GM21515 (cell line): Measurements from ENCODE around the gene USP34.
"Not testable (repeated sequence)": the region's sequence is repeated elsewhere in the genome, so short reads cannot be mapped to it uniquely, and the experiment has no call there.

Experiments
- ATAC-seq: cut with Tn5 transposase; IDR thresholded peaks from one replicate; pipeline ENCODE4 v1.9.1; 2021; ENCODE audit not compliant: unreplicated experiment

USP34 gene

GRCh38 chr2:61461404-61461803, 9.5 kb downstream of the USP34 start:
- no peak for ATAC-seq

DNA sequence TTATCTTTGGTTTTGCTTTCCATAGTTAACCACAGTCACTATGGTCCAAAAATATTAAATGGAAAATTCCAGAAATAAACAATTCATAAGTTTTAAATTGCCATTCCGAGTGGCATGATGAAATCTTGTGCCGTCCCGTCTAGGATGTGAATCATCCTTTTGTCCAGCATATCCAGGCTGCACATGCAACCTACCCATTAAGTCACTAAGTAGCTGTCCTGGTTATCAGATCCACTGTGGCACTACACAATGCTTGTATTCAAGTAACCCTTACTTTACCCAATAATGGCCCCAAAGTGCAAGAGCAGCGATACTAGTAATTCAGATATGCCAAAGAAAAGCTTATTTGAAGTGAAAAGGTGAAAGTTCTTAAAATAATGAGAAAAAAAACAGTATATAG, 10.7 kb downstream of the USP34 start:
- no peak for ATAC-seq

DNA sequence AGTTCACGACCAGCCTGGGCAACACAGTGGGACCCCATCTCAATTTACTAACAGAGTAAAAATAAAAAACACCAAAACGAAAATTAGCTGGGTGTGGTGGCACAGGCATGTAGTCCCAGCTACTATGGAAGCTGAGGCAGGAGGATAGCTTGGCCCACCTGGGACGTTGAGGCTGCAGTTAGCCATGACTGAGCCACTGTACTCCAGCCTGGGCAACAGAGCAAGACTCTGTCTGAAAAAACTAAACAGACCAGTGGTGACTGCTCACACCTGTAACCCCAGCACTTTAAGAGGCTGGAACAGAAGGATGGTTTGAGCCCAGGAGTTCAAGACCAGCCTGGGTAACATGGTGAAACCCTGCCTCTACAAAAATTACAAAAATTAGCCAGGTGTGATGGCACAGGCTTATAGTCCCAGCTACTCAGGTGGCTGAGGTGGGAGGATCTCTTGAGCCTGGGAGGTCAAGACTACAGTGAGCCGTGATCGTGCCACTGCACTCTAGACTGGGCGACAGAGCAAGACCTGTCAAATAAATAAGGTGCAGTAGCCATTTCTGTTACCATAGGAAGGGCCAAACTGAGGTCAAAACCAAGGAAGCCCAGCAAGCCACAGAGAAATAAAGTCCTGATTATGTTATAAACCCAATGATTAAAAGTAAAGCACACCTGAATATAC, 14.0 kb downstream of the USP34 start:
- ATAC-seq, result no peak

DNA sequence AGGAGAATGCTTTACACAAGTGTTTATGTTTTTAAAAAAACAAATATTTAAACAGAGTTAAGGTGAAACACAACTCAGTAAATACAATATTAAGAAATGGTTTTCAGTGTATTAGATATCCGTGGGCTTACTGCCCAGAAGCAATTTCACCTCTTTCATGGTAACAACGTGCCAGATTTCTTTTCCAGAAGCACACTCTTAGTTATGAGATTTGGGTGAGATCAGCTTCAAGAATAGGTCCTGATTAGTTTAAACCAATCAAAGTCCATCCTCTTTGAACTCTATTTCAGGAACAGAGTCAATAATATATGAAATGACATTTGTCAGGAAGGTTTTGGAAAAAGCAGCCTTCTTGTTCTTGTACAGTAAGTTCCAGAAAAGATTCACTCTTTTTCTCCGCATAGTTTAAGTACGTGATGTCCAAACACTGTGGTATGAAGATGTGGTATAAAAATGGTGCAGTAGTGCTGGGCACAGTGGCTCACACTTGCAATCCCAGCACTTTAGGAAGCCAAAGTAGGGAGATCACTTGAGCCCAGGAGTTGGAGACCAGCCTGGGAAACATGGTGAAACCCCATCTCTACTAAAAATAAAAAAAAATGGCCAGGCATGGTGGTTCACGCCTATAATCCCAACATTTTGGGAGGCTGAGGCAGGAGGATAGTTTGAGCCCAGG, 14.7 kb downstream of the USP34 start:
- ATAC-seq, result no peak

GRCh38 chr2:61454972-61455371, 15.9 kb downstream of the USP34 start:
- not testable (repeated sequence) for ATAC-seq

- ATAC-seq, result no peak
Observed at GRCh38 chr2:61454383-61454782, 16.5 kb downstream of the USP34 start.

DNA sequence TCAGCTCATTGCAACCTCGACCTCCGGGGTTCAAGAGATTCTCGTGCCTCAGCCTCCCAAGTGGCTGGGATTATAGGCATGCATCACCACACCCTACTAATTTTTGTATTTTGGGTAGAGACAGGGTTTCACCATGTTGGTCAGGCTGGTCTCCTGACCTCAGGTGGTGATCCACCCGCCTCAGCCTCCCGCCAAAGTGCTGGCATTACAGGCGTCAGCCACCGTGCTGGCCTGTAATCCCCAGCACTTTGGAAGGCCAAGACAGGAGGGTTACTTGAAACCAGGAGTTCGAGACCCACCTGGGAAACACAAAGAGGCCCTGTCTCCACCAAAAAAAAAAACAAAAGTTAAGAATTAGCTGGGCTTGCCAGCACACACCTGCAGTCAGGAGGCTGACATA, 18.5 kb downstream of the USP34 start:
- no peak for ATAC-seq

GRCh38 chr2:61451178-61451577, 19.7 kb downstream of the USP34 start:
- no peak for ATAC-seq

DNA sequence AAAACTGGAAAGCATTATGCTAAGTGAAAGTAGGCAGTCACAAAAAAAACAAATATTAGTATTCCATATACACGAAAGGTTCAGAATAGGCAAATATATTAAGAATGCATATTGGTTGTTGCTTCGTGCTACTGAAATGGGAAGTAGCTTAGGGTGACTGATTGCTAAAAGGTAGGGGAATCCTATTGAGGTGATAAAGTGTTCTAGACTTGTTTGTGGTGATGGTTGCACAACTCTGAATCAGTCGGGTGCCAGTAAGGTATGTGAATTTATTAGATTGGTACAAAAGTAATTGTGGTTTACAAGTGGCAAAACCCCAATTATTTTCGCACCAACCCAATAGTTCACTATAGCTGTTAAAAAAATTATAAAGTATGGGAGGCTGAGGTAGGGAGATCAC, 20.7 kb downstream of the USP34 start:
- ATAC-seq, result no peak

GRCh38 chr2:61448229-61448628, 22.7 kb downstream of the USP34 start:
- ATAC-seq, result no peak

GRCh38 chr2:61446971-61447370, 23.9 kb downstream of the USP34 start:
- ATAC-seq, result not testable (repeated sequence)

DNA sequence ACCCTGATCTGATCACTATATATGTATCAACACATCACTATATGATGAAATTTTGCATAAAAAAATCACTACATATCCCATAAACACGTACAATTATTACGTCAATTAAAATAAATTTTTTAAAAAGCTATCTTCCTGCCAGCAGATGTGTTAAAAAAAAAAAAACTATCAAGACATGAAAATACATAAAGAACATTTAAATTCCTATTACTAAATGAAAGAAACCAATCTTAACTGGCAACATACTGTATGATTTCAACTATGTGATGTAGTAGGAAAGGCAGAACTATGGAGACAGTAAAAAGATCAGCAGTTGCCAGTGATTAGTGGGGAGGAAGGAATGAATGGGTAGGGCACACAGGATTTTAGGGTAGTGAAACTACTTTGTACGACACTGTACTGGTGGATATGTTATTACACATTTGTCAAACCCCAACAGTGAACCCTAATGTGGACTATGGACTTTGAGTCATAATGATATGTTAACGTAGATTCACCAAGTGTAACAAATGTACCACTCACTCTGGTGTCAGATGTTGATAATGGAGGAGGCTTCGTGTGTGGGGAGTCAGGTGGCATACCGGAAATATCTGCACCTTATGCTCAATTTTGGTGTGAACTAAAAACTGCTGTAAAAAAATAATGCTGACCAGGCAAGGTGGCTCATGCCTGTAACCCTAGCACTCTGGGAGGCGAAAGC, 27.4 kb downstream of the USP34 start:
- ATAC-seq, result peak; percentile 72

DNA sequence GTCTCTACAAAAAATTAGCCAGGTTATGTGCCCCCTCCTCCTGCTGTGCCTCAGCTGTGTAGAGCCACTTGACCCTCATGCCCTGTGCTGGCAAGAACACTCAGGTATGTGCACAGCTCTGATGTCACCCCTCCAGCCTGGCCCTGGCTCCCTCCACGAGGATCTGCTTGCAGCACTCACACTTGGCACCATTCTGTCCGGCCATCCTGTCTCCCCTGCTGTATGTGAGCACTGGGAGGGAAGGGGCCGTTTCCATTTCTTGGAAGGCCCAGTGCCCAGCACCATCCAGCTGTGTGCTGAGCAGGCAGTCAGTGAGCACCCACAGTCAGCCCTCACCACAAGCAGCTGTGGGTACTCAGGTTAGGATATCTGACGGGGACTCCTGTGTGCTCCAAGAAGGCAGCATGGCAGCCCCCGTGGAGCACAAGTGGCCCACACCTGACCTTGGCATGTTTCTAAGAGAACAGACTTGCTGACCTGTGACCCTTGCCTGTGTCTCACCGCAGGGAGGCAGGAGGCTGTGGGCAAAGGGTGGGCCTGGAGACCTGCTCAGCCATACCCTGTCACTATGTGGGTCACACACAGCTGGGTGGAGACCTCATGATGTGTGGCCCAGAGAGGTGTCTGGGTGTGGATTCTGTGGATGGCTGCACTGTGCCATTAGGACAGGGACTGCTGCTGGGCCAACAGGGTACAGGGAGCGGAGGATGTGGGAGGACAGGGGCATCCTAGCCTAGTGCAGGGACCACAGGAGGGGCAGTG, 31.5 kb downstream of the USP34 start:
- no peak for ATAC-seq

DNA sequence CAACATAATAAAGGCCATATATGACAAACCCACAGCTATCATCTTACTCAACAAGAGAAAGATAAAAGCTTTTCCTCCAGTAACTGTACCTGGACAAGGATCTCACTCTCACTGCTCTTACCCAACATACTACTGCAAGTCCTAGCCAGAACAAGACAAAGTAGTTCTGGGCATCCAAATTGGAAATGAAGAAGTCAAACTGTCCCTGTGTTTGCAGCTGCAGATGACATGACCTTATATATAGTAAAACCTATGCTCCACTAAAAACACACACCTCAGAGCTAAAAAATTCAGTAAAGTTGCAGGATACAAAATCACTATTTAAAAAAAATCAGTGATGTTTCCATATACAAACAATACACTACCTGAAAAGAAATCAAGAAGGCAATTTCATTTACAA, 32.2 kb downstream of the USP34 start:
- no peak for ATAC-seq

DNA sequence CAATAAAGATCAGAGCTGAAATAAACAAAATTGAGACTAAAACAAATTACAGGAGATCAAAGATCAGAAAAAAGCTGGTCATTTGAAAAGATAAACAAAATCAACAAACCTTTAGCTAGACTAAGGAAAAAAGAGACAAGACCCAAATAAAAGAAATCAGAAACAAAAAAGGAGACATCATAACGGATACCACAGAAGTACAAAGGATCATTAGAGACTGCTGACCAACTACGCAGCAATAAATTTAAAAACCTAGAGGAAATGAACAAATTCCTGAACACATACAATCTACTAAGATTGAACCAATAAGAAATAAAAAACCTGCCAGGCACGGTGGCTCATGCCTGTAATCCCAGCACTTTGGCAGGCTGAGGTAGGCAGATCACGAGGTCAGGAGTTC, 33.7 kb downstream of the USP34 start:
- ATAC-seq, result no peak

DNA sequence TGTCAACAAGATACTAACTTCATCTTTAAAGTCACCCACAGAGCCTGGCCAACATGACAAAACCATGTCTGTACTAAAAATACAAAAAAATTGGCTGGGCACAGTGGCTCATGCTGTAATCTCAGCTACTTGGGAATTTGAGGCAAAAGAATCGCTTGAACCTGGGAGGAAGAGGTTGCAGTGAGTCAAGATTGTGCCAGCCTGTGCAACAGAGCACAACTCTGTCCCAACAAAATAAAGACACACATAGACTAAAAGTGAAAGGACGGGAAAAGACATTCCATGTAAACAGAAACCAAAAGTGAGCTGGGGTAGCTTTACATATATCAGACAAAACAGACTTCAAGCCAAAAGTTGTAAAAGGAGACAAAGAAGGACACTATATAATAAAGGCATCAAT, 34.8 kb downstream of the USP34 start:
- ATAC-seq, result no peak

- no peak for ATAC-seq
Observed at GRCh38 chr2:61435291-61435690, 35.6 kb downstream of the USP34 start.

GRCh38 chr2:61434314-61434713, 36.6 kb downstream of the USP34 start:
- no peak for ATAC-seq

- no peak for ATAC-seq
Observed at GRCh38 chr2:61433606-61434005, 37.3 kb downstream of the USP34 start.

DNA sequence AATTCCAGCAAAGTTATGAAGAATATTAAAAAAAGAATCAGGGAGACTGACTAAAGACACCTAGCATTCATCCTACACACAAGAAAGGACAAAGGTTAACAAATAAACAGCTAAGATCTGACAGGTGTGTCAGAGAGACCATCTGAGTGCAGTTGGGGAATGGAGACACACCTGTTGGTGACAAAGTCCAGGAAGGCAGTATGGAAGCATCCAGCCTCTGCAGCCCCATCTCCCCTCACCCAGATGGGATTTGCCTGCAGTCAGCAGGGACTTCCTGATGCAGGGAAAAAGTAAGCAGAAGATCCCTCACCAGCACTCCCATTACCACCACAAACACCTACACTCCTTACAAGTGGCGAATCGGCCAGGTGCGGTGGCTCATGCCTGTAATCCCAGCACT, 37.9 kb downstream of the USP34 start:
- no peak for ATAC-seq

- ATAC-seq, result no peak
Observed at GRCh38 chr2:61431345-61431744, 39.5 kb downstream of the USP34 start.
